A673 (cell line): ENCODE measurements around the gene KCNAB3. TPM values are rescaled to one million over a fixed set of nuclear protein-coding genes. Genes with fewer than 3 reads are reported as not detected.
A peak's percentile ranks its signal among the peaks of the same experiment; 100 is the strongest.

Experiments
- BruUV-seq: library from RNA; stranded (reverse); fragments of 400-500 nt; replicated peaks from 2 replicates; lab custom pipeline; 2021; lab: Mats Ljungman, UMichigan
- CTCF ChIA-PET: fragments of 300-600 bp; sonication (Branson Sonifier 250); formaldehyde crosslinking; loops from one replicate; lab custom pipeline; 2022; ENCODE audit warnings: antibody characterized with exemption; lab: Charles Lee
- POLR2A ChIA-PET: fragments of 300-600 bp; sonication (Branson Sonifier 250); formaldehyde crosslinking; loops from one replicate; lab custom pipeline; 2022; ENCODE audit warnings: antibody characterized with exemption; ENCODE audit not compliant: low non-redundant PET; lab: Charles Lee
- DNase-seq: peaks from one replicate; pipeline ENCODE4 v3.0.0-alpha.2; 2015; ENCODE audit warnings: low spot score
- H3K27ac ChIP-seq: fragments of 200-600 bp; sonication (generic); 2 replicates; pipeline ENCODE4 v1.5.1; 2016; ENCODE audit warnings: mixed run types, low read depth, mild to moderate bottlenecking, mixed read lengths, antibody characterized with exemption, low read length; ENCODE audit not compliant: poor library complexity, severe bottlenecking
- H3K27me3 ChIP-seq: fragments of 200-600 bp; sonication (generic); replicated peaks from 2 replicates; pipeline ENCODE4 v1.6.1; 2017; ENCODE audit warnings: mixed run types, low read depth, mild to moderate bottlenecking, mixed read lengths, antibody characterized with exemption, low read length; ENCODE audit not compliant: insufficient read depth, poor library complexity
- H3K36me3 ChIP-seq: fragments of 200-600 bp; sonication (generic); 2 replicates; pipeline ENCODE4 v1.6.1; 2016; ENCODE audit warnings: mixed run types, mild to moderate bottlenecking, mixed read lengths, antibody characterized with exemption, low read length; ENCODE audit not compliant: insufficient read depth, poor library complexity, severe bottlenecking
- H3K4me1 ChIP-seq: fragments of 200-600 bp; sonication (generic); 2 replicates; pipeline ENCODE4 v1.6.1; 2017; ENCODE audit warnings: mixed run types, mild to moderate bottlenecking, mixed read lengths, antibody characterized with exemption, low read length; ENCODE audit not compliant: insufficient read depth, poor library complexity, severe bottlenecking
- H3K4me3 ChIP-seq: fragments of 200-600 bp; sonication (generic); 2 replicates; pipeline ENCODE4 v1.5.1; 2016; ENCODE audit warnings: low read depth, mixed run types, mild to moderate bottlenecking, mixed read lengths, low read length; ENCODE audit not compliant: poor library complexity, severe bottlenecking
- H3K9me3 ChIP-seq: fragments of 200-600 bp; sonication (generic); 2 replicates; pipeline ENCODE4 v1.6.1; 2016; ENCODE audit warnings: mixed run types, low read depth, mild to moderate bottlenecking, mixed read lengths, antibody characterized with exemption, low read length; ENCODE audit not compliant: poor library complexity, severe bottlenecking
- CTCF ChIP-seq: fragments of 300-800, 200-600 bp; sonication (generic); conservative IDR thresholded peaks from 2 replicates; pipeline ENCODE4 v1.5.1; 2017; ENCODE audit warnings: low read depth, mild to moderate bottlenecking, antibody characterized with exemption, low read length, moderate library complexity, mixed read lengths
- EZH2 ChIP-seq: fragments of 200-600 bp; sonication (generic); IDR thresholded peaks from 2 replicates; pipeline ENCODE4 v1.6.1; 2017; ENCODE audit warnings: borderline replicate concordance, low read depth, mild to moderate bottlenecking, mixed read lengths, antibody characterized with exemption, low read length; ENCODE audit not compliant: poor library complexity, severe bottlenecking
- intact Hi-C: fragments of 100-400 bp; cut with micrococcal nuclease; formaldehyde crosslinking; loops from one replicate; pipeline ENCODE4 v1.10.0; 2022; ENCODE audit not compliant: unreplicated experiment
- total RNA-seq: library from RNA; stranded (reverse); gene quantifications from 2 replicates; pipeline ENCODE4 v1.2.3, GENCODE V29; 2021

KCNAB3 gene
- total RNA-seq, 1 experiment from 2014 or later: 24.8 TPM

- H3K36me3 ChIP-seq: peaks cover 32% of the 10 kb centered on the region
- ChIA-PET POLR2A (no interaction called here), CTCF (no interaction called here)
- H3K9me3 ChIP-seq: no peaks in the 10 kb centered on the region
- H3K27ac ChIP-seq: peak overlapping the region; percentile 96
- intact Hi-C loops: loop anchor here (5.0 kb wide), 3 partner anchors 45 to 335 kb away; partner anchors contain the start of genes CNTROB, MPDU1 and TRAPPC1
- peaks cover 37% of the 10 kb centered on the region for H3K4me1 ChIP-seq
- peak overlapping the region; percentile 87 for H3K4me3 ChIP-seq
- peak; percentile 99 for DNase-seq
- TF ChIP-seq EZH2: no peak
- TF ChIP-seq CTCF: no peak
- H3K27me3 ChIP-seq: no peaks in the 10 kb centered on the region
- BruUV-seq: no TSS peak
Observed at GRCh38 chr17:7887482-7888183, 42.0 kb downstream of the KCNAB3 start.

- TF ChIP-seq CTCF: 0 out of 2 replicates have a peak, but pooled peaks have one; percentile 19
- no peak for TF ChIP-seq EZH2
- BruUV-seq: TSS peak; percentile 71
- Histone ChIP-seq H3K27ac (peak overlapping the region; percentile 96), H3K27me3 (no peaks in the 10 kb centered on the region), H3K9me3 (no peaks in the 10 kb centered on the region), H3K4me3 (peak overlapping the region; percentile 87), H3K4me1 (peaks cover 42% of the 10 kb centered on the region), H3K36me3 (peaks cover 26% of the 10 kb centered on the region)
- no peak for DNase-seq
- POLR2A ChIA-PET: no interaction called here
- intact Hi-C loops: loop anchor here (5.0 kb wide), 3 partner anchors 45 to 335 kb away; partner anchors contain the start of genes CNTROB, MPDU1 and TRAPPC1
- CTCF ChIA-PET: no interaction called here
Observed at GRCh38 chr17:7887038-7887481, 42.6 kb downstream of the KCNAB3 start.

GRCh38 chr17:7886227-7887037 is 43.2 kb downstream of the KCNAB3 start:
- DNase-seq: peak; percentile 67
- ChIA-PET POLR2A (no interaction called here), CTCF (no interaction called here)
- BruUV-seq: no TSS peak
- peaks cover 47% of the 10 kb centered on the region for H3K4me1 ChIP-seq
- intact Hi-C loops: loop anchor here (5.0 kb wide), 3 partner anchors 46 to 336 kb away; partner anchors contain the start of genes CNTROB, MPDU1 and TRAPPC1
- no peaks in the 10 kb centered on the region for H3K27me3 ChIP-seq
- TF ChIP-seq EZH2: no peak
- TF ChIP-seq CTCF: no peak
- peak overlapping the region; percentile 96 for H3K27ac ChIP-seq
- H3K9me3 ChIP-seq: no peaks in the 10 kb centered on the region
- peaks cover 20% of the 10 kb centered on the region for H3K36me3 ChIP-seq
- H3K4me3 ChIP-seq: peak overlapping the region; percentile 87
